K562 (cell line): ENCODE results near the gene ZNF45. TPM values are rescaled to one million over a fixed set of nuclear protein-coding genes. Genes with fewer than 3 reads are reported as not detected.
A peak's percentile ranks its signal among the peaks of the same experiment; 100 is the strongest.
"Not testable (repeated sequence)": the region's sequence is repeated elsewhere in the genome, so short reads cannot be mapped to it uniquely, and the experiment has no call there.

Experiments used
- ATAC-seq: fragments of 200-7000 bp; cut with Tn5 transposase; 3 replicates; pipeline ENCODE4 v1.9.1; 2020; ENCODE audit warnings: moderate library complexity
- BruUV-seq: library from RNA; stranded (reverse); fragments of 400-500 nt; replicated peaks from 2 replicates; lab custom pipeline; 2021; lab: Mats Ljungman, UMichigan
- CTCF ChIA-PET: fragments of 300-600 bp; formaldehyde crosslinking; extraction: SDS; loops from one replicate; lab custom pipeline; 2021; ENCODE audit warnings: low intra/inter-chr PET ratio; lab: Yijun Ruan, JAX
- POLR2A ChIA-PET: fragments of 300-600, 350-650 bp; sonication (Branson Sonifier 250); formaldehyde crosslinking; extraction: SDS; loops from one replicate; lab custom pipeline; 2021; ENCODE audit warnings: antibody characterized with exemption, inconsistent platforms; lab: Yijun Ruan, JAX
- DNase-seq, 4 experiments: peaks; one replicate each; pipeline versions ENCODE4 v3.0.0 to v3.0.0-alpha.2; 2011 to 2018; ENCODE audit warnings: low spot score in 3 of 4, mixed read lengths in 3 of 4; ENCODE audit errors: extremely low read depth in 1 of 4
- FAIRE-seq: peaks from 2 replicates; lab custom pipeline; 2011; peaks lifted over from hg19 to GRCh38; lab: Jason Lieb, UNC
- H2AFZ ChIP-seq: 2 replicates; pipeline ENCODE4 v1.6.0; 2011; ENCODE audit warnings: low read depth, low read length, control low read depth, inconsistent platforms
- H3K27ac ChIP-seq: fragments of 200-600 bp; 3 replicates; pipeline ENCODE4 v1.8.0; 2011; ENCODE audit warnings: low read depth, mild to moderate bottlenecking, control low read depth, inconsistent platforms, low read length, moderate library complexity, mixed read lengths; ENCODE audit errors: extremely low read depth
- H3K27me3 ChIP-seq, 2 experiments: fragments of 300-600 bp in 1 of 2; 2 replicates in 1 of 2; 3 replicates in 1 of 2; pipeline versions ENCODE4 v1.6.0 to v1.8.0; 2011; ENCODE audit warnings: inconsistent platforms in 2 of 2, low read length in 2 of 2, mild to moderate bottlenecking in 1 of 2, mixed read lengths in 1 of 2, moderate library complexity in 1 of 2; ENCODE audit not compliant: control insufficient read depth in 2 of 2, insufficient read depth in 2 of 2
- H3K36me3 ChIP-seq: fragments of 300-600 bp; 3 replicates; pipeline ENCODE4 v1.8.0; 2011; ENCODE audit warnings: mild to moderate bottlenecking, low read length, inconsistent platforms; ENCODE audit not compliant: control insufficient read depth, insufficient read depth
- H3K4me1 ChIP-seq, 2 experiments: fragments of 200-600 bp in 1 of 2; replicated peaks in 1 of 2; 2 replicates in 1 of 2; 3 replicates in 1 of 2; pipeline versions ENCODE4 v1.5.1 to v1.8.0; 2011; ENCODE audit warnings: inconsistent platforms in 2 of 2, low read length in 2 of 2, mild to moderate bottlenecking in 1 of 2, mixed read lengths in 1 of 2, moderate library complexity in 1 of 2; ENCODE audit not compliant: control insufficient read depth in 2 of 2, insufficient read depth in 2 of 2
- H3K4me2 ChIP-seq: 2 replicates; pipeline ENCODE4 v1.6.1; 2011; ENCODE audit warnings: low read length, control low read depth, inconsistent platforms, mixed read lengths; ENCODE audit not compliant: insufficient read depth
- H3K4me3 ChIP-seq: fragments of 200-600 bp; sonication (generic), shearing (Covaris generic); 2 replicates; pipeline ENCODE4 v1.5.1; 2016; ENCODE audit warnings: control low read depth, inconsistent platforms
- H3K79me2 ChIP-seq: fragments of 200-600 bp; 3 replicates; pipeline ENCODE4 v1.8.0; 2011; ENCODE audit warnings: low read length, inconsistent platforms; ENCODE audit not compliant: control insufficient read depth, insufficient read depth
- H3K9ac ChIP-seq, 2 experiments: 2 replicates each; pipeline versions ENCODE4 v1.6.0 to v1.6.1; 2011; ENCODE audit warnings: low read depth in 2 of 2, low read length in 2 of 2, control low read depth in 1 of 2, inconsistent platforms in 1 of 2, mild to moderate bottlenecking in 1 of 2, mixed read lengths in 1 of 2; ENCODE audit not compliant: insufficient read depth in 1 of 2
- H3K9me1 ChIP-seq: one replicate; pipeline ENCODE4 v1.6.0; 2011; ENCODE audit warnings: inconsistent platforms, mild to moderate bottlenecking, low read length, moderate library complexity; ENCODE audit not compliant: control insufficient read depth, insufficient read depth
- H3K9me3 ChIP-seq: replicated peaks from 2 replicates; pipeline ENCODE4 v1.5.1; 2011; ENCODE audit warnings: low read depth, low read length, inconsistent platforms; ENCODE audit not compliant: control insufficient read depth, insufficient read depth
- H4K20me1 ChIP-seq: replicated peaks from 2 replicates; pipeline ENCODE4 v1.6.1; 2011; ENCODE audit warnings: low read length, inconsistent platforms, mixed read lengths; ENCODE audit not compliant: control insufficient read depth, insufficient read depth
- CTBP1 ChIP-seq: fragments of 450-650 bp; IDR thresholded peaks from 2 replicates; pipeline ENCODE4 v1.6.1; 2016; ENCODE audit warnings: borderline replicate concordance
- HNRNPLL ChIP-seq: fragments of 200-400 bp; formaldehyde crosslinking; IDR thresholded peaks from 2 replicates; pipeline ENCODE4 v1.6.1; 2017; ENCODE audit warnings: low read length, low read depth, mild to moderate bottlenecking; ENCODE audit not compliant: poor library complexity, severe bottlenecking
- PCBP2 ChIP-seq: fragments of 200-400 bp; formaldehyde crosslinking; IDR thresholded peaks from 2 replicates; pipeline ENCODE4 v1.6.1; 2018; ENCODE audit warnings: low read length, low read depth, mild to moderate bottlenecking, moderate library complexity; ENCODE audit not compliant: poor library complexity, severe bottlenecking
- SRSF9 ChIP-seq: fragments of 200-400 bp; formaldehyde crosslinking; IDR thresholded peaks from 2 replicates; pipeline ENCODE4 v1.6.1; 2017; ENCODE audit warnings: low read depth, low read length, borderline replicate concordance
- YBX1 ChIP-seq: fragments of 450-650 bp; IDR thresholded peaks from 2 replicates; pipeline ENCODE4 v1.7.1; 2016; ENCODE audit warnings: mild to moderate bottlenecking
- WGBS: fragments of 100-300 bp; shearing (Covaris generic); methylation state at CpG from one replicate; pipeline ENCODE4 v1.1.6; 2016; ENCODE audit warnings: low coverage, mixed read lengths; ENCODE audit not compliant: insufficient coverage; ENCODE audit errors: missing lambda C conversion rate; 5-methylcytosine and 5-hydroxymethylcytosine counted together
- in situ Hi-C: fragments of 300-500 bp; cut with MboI; formaldehyde crosslinking; loops from 4 replicates; pipeline ENCODE4 v1.15.0; 2018; ENCODE audit warnings: inconsistent platforms, mixed read lengths
- intact Hi-C: fragments of 100-400 bp; cut with micrococcal nuclease; formaldehyde crosslinking; loops from 2 replicates; pipeline ENCODE4 v1.14.2; 2022
- polyA plus RNA-seq, 8 experiments: library from polyadenylated mRNA; depleted of rRNA in 4 of 8; stranded (reverse) in 5 of 8; unstranded in 3 of 8; fragments of >200 nt; fragmentation: Nextera tagmentation in 2 of 8; fragmentation: Illumina TruSeq in 1 of 8; extraction: Ambion mirVana in 2 of 8; extraction: Trizol in 1 of 8; gene quantifications; 2 replicates each; pipeline versions ENCODE4 v1.2.1 to v1.2.3, GENCODE V29; 2011 to 2014; ENCODE audit warnings: inconsistent platforms in 1 of 8, missing spikeins in 1 of 8
- total RNA-seq, 7 experiments: library from RNA; depleted of rRNA in 6 of 7; stranded (reverse); fragments of >200 nt in 6 of 7; fragmentation: Illumina TruSeq in 2 of 7; extraction: Trizol in 2 of 7; gene quantifications; 2 replicates each; pipeline versions ENCODE4 v1.2.1 to v1.2.3, GENCODE V29; 2011 to 2021; ENCODE audit warnings: low replicate concordance in 1 of 7
- TF ChIP-seq, protein P1 (sequence below): fragments of 250-450 bp; sonication (Bioruptor Pico); IDR thresholded peaks from 2 replicates; pipeline ENCODE4 v1.4.0; 2020
- TF ChIP-seq, protein P2 (sequence below): sonication (generic); formaldehyde crosslinking; IDR thresholded peaks from 2 replicates; pipeline ENCODE4 v1.8.0; 2022; ENCODE audit warnings: mild to moderate bottlenecking, missing genetic modification reagents

The ZNF45 gene
- total and polyA plus RNA-seq, 9 of the 15 experiments (the other 6 are each of a cell fraction or from before 2014, with no cell fraction given), result 2.6 to 10.6 (median 9.4) TPM

DNA sequence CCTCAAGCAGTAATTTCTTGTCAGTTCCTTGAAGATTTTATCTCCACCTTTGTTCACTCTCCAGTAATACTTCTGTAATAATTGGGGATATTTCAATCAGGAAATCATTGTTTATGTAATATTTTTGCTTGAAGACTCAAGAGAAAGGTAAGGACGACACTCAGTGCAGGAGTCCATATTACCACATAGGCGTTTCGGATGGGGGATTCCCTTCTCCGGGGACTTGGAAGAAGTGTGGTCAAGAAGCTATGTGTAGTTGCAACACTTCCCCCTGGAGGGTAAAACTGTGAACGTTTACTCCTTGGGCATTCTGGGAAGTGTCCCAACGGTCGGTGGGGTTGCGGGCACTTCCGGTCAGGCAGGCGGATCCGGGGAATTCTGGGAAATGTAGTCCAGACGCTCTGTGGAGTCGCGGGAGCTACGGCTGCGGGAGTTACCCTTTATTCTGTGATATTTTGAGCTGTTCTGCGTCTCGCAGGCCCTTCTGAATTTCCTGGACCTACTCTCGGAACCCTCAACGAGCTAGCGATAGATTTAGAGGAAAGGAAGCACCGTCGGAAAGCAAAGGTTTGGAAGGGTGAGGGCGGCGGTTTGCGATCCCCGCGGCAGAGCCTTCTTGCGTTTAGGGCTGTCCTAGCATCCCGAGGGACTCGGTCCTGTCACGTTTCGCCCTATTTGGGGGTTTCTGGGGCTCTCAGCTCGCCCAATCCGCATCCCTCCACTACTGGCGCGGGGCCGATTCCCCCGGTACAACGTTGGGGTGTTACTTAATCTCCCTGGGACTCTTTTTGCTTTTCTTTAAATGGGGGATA lies 16.0 kb upstream of the ZNF45 start, which contains the start of gene ZNF221 (continued):
- TF ChIP-seq, protein P1, sequence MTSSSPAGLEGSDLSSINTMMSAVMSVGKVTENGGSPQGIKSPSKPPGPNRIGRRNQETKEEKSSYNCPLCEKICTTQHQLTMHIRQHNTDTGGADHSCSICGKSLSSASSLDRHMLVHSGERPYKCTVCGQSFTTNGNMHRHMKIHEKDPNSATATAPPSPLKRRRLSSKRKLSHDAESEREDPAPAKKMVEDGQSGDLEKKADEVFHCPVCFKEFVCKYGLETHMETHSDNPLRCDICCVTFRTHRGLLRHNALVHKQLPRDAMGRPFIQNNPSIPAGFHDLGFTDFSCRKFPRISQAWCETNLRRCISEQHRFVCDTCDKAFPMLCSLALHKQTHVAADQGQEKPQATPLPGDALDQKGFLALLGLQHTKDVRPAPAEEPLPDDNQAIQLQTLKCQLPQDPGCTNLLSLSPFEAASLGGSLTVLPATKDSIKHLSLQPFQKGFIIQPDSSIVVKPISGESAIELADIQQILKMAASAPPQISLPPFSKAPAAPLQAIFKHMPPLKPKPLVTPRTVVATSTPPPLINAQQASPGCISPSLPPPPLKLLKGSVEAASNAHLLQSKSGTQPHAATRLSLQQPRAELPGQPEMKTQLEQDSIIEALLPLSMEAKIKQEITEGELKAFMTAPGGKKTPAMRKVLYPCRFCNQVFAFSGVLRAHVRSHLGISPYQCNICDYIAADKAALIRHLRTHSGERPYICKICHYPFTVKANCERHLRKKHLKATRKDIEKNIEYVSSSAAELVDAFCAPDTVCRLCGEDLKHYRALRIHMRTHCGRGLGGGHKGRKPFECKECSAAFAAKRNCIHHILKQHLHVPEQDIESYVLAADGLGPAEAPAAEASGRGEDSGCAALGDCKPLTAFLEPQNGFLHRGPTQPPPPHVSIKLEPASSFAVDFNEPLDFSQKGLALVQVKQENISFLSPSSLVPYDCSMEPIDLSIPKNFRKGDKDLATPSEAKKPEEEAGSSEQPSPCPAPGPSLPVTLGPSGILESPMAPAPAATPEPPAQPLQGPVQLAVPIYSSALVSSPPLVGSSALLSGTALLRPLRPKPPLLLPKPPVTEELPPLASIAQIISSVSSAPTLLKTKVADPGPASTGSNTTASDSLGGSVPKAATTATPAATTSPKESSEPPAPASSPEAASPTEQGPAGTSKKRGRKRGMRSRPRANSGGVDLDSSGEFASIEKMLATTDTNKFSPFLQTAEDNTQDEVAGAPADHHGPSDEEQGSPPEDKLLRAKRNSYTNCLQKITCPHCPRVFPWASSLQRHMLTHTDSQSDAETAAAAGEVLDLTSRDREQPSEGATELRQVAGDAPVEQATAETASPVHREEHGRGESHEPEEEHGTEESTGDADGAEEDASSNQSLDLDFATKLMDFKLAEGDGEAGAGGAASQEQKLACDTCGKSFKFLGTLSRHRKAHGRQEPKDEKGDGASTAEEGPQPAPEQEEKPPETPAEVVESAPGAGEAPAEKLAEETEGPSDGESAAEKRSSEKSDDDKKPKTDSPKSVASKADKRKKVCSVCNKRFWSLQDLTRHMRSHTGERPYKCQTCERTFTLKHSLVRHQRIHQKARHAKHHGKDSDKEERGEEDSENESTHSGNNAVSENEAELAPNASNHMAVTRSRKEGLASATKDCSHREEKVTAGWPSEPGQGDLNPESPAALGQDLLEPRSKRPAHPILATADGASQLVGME (CRISPR knock-in tag), result no peak
- TF ChIP-seq HNRNPLL, result peak; percentile 55
- TF ChIP-seq CTBP1, result peak; percentile 47; the same call in 1 of the 2 replicates
- no peak for TF ChIP-seq PCBP2
- TF ChIP-seq, protein P2, sequence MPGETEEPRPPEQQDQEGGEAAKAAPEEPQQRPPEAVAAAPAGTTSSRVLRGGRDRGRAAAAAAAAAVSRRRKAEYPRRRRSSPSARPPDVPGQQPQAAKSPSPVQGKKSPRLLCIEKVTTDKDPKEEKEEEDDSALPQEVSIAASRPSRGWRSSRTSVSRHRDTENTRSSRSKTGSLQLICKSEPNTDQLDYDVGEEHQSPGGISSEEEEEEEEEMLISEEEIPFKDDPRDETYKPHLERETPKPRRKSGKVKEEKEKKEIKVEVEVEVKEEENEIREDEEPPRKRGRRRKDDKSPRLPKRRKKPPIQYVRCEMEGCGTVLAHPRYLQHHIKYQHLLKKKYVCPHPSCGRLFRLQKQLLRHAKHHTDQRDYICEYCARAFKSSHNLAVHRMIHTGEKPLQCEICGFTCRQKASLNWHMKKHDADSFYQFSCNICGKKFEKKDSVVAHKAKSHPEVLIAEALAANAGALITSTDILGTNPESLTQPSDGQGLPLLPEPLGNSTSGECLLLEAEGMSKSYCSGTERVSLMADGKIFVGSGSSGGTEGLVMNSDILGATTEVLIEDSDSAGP (CRISPR knock-in tag), result no peak
- no peak for TF ChIP-seq SRSF9
- TF ChIP-seq YBX1, result no peak

DNA sequence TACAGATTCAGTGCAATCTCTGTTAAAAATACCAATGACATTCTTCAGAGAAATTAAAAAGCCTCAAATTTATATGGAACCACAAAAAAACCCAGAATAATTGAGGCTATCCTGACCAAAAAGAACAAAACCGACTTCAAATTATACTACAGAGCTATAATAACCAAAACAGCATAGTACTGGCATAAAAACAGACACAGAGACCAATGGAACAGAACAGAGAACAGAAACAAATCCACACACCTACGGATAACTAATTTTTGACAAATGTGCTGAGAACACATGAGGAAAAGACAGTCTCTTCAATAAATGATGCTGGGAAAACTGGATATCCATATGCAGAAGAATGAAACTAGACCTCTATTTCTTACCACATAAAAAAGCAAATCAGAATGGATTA lies 14.7 kb upstream of the ZNF45 start:
- H4K20me1 ChIP-seq, H2AFZ ChIP-seq, H3K79me2 ChIP-seq, POLR2A ChIA-PET, in situ Hi-C loops, BruUV-seq, H3K9me1 ChIP-seq, FAIRE-seq, ATAC-seq, H3K9me3 ChIP-seq, H3K9ac ChIP-seq, H3K4me1 ChIP-seq, H3K27me3 ChIP-seq, H3K36me3 ChIP-seq, CTCF ChIA-PET, H3K27ac ChIP-seq, H3K4me2 ChIP-seq, DNase-seq, H3K4me3 ChIP-seq: not testable (repeated sequence)
- 9% methylated on average over 2 of the region's 2 CpGs for WGBS
- intact Hi-C loops, result loop anchor here (2.0 kb wide), 1 partner anchor 15 kb away; the partner anchor contains the start of gene ZNF45
